NCI-H2227 (cell line): ENCODE results near the gene CHMP2A.

Experiments
- DNase-seq: peaks from one replicate; lab custom pipeline; 2025; ENCODE audit not compliant: unreplicated experiment; lab: John Stamatoyannopoulos, UW

CHMP2A gene

DNA sequence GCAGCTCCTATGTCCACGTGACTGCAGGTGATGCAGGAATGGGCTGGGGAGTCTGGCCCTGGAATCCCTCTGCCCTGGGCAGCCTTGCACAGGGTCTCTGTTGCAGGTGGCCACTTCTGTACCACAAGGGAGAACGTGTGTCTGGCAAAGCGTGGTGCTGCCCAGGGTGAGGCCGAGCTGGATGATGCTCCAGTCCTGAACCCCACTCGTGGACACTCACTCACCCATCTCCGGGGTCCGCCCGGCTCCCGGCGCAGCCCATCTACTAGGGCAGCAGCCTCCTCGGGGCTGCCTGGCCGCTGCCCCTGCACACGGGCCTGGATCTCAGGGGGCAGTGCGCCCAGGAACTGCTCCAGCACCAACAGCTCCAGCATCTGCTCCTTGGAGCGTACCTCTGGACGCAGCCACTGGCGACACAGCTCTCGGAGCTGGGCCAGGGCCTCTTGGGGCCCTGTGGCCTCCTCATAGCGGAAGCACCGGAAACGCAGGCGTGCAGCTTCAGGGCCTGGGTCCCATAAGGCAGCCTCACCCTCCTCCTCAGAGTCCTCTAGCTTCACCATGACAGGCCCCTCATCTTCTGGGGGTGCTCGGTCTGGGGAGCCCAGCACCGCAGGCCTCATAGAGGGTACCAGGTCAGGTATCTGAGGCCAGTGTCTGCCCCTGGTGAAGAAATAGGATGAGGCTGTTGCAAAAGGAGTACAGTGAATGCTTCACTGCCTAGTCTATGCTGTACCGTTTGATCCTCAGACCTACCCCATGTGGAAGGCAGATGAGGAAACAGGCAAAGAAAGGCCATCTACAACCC, 16.1 kb upstream of the CHMP2A start:
- no peak for DNase-seq

GRCh38 chr19:58569943-58570670, 15.2 kb upstream of the CHMP2A start:
- DNase-seq: no peak

DNA sequence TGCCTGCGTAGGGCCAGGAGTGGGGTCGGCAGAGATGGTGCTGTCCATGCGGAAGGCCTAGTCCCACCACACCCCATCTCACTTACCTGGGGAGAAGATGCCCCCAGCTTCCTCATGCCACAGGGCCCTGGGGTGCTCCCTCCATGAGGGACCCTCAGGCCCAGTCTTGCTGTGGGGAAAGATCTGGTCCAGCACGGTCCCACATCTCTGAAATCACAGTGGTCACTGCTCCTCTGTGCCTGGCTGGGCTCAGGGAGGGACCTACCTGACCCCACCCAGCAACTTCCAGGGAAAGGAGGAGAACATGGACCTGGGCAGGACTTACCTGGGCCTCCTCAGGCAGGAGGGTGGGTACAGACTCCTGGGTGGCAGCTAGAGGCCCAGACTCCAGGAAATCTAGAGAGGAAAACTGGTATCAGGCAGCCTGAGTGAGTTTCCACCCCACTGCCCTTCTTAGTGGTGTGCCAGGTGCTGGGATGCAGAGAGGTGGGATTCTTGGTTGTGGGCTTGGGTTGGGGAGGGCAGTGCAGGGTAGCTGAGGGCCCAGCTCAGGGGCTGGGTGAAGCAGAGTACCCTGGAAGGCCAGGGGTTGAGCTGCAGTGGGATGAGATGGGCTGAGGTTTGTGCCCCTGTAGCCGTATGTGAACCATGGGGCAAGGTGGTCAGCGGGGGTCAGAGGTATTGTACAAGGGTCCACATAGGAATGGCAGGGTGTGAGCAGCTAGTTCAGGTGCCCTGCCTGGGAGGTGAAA, 14.5 kb upstream of the CHMP2A start:
- DNase-seq: no peak

- no peak for DNase-seq
These were observed 13.7 kb upstream of the CHMP2A start for GRCh38 chr19:58568453-58569130.

DNA sequence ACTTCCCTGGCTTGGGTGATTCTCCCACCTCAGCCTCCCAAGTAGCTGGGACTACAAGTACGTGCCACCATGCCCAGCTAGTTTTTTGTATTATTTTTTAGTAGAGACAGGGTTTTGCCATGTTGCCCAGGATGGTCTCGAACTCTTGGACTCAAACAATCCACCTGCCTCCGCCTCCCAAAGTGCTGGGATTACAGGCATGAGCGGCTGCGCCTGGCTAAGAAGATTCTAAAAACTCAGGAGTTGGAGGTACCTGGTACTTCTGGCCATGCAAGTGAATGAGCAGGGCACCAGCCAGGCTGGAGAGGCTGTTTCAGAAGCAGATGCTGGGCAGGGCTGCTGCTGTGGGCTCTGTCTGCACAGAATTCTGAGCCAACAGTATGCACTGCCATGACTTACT, 12.1 kb upstream of the CHMP2A start:
- no peak for DNase-seq

DNA sequence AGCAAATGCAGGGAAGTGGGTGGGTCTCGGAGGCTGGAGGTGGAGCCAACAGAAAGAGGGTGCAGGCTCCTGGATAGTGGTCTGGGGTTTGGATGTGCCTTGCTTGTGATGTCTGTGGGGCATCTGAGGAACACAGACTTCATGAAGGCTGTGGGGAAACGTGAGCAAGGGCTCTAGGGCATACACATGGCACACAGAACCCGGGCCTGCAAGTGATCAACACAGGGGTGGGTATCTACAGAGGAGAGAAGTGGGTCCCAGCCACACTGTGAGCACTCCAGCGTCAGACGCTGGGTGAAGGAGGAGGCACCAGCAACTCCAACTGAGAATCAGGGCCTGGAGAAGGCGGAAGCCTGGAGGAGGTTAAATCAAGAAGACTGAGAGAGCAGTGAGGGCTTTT, 8.9 kb upstream of the CHMP2A start:
- no peak for DNase-seq

DNA sequence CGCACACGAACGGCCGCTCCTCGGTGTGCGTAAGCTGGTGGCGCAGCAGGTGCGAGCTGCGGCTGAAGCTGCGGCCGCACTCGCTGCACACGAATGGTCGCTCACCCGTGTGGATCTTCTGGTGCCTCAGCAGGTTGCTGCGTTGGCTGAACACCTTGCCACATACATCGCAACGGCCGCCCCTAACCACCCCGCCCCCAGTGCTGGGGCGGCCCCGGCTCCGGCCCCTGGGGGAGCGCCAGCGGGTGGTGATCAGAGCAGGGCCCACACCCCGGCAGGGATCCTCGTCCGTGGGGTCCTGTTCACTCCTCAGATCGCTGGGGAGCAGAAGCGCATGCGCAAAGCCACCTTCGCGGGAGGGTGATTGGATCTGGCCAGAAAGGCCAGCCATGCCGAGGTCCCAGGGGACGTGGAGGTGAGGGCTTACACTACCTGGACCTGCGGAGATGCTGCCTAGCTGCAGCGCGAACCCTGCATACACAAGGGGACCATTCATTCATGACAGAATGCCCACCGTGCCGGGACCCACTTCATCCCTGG, 8.2 kb upstream of the CHMP2A start:
- DNase-seq: no peak

- no peak for DNase-seq
These were observed 7.5 kb upstream of the CHMP2A start for GRCh38 chr19:58562122-58563033.

- no peak for DNase-seq
These were observed 6.6 kb upstream of the CHMP2A start for GRCh38 chr19:58561373-58562121.

DNA sequence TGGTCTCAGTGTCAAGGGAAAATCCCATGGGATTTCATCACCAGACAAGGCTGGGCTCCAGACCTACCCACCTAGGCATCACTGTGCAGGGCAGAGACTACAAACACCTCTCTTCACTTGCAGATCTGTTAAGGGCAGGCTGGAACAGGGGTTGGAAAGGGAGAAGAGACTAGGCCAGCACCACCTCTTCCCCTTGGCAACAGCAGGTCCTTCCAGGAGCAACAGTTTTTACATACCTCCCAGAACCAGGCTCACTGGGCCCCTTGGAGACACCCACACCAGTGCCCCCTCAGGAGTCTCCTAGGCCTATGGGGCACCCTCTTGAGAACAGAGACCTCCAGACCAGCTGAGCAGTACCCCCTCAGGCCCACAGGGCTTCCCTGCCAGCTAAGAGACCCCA, 6.0 kb upstream of the CHMP2A start:
- no peak for DNase-seq

GRCh38 chr19:58560007-58560887, 5.3 kb upstream of the CHMP2A start:
- no peak for DNase-seq

- DNase-seq: no peak
These were observed 4.5 kb upstream of the CHMP2A start for GRCh38 chr19:58559275-58560006.

GRCh38 chr19:58558623-58559274, 3.8 kb upstream of the CHMP2A start:
- DNase-seq: no peak

GRCh38 chr19:58558066-58558622, 3.2 kb upstream of the CHMP2A start, which contains the start of gene UBE2M:
UBE2M (minus strand) TSS chr19:58558611; CDS start chr19:58558381, 230 bp downstream.
- DNase-seq: no peak

GRCh38 chr19:58557221-58558065, 2.5 kb upstream of the CHMP2A start:
- no peak for DNase-seq
